HG02623 (cell line): Measurements from ENCODE around the gene FMO5.
"Not testable (repeated sequence)": the region's sequence is repeated elsewhere in the genome, so short reads cannot be mapped to it uniquely, and the experiment has no call there.

Experiments used
- ATAC-seq: cut with Tn5 transposase; IDR thresholded peaks from one replicate; pipeline ENCODE4 v1.9.1; 2021; ENCODE audit warnings: moderate library complexity; ENCODE audit not compliant: unreplicated experiment

Gene FMO5

GRCh38 chr1:147208619-147209018 lies 16.5 kb downstream of the FMO5 start:
- no peak for ATAC-seq

GRCh38 chr1:147207192-147207591 lies 17.9 kb downstream of the FMO5 start:
- ATAC-seq, result no peak

GRCh38 chr1:147204080-147204479 lies 21.1 kb downstream of the FMO5 start:
- ATAC-seq, result no peak

- ATAC-seq, result no peak
Measured at GRCh38 chr1:147202576-147202975, 22.6 kb downstream of the FMO5 start.

- ATAC-seq, result no peak
Measured at GRCh38 chr1:147201786-147202185, 23.4 kb downstream of the FMO5 start.

- no peak for ATAC-seq
Measured at GRCh38 chr1:147201276-147201675, 23.9 kb downstream of the FMO5 start.

- ATAC-seq, result not testable (repeated sequence)
Measured at GRCh38 chr1:147197324-147197723, 27.8 kb downstream of the FMO5 start.

- no peak for ATAC-seq
Measured at GRCh38 chr1:147189514-147189913, 35.6 kb downstream of the FMO5 start.

GRCh38 chr1:147185432-147185831 lies 39.7 kb downstream of the FMO5 start:
- ATAC-seq, result no peak

GRCh38 chr1:147177611-147178380 lies 47.3 kb downstream of the FMO5 start:
- no peak for ATAC-seq

- peak; percentile 86 for ATAC-seq
Measured at GRCh38 chr1:147172168-147173016, 52.7 kb downstream of the FMO5 start, which contains the start of gene PRKAB2. Gene PRKAB2 (minus strand): TSS chr1:147172470. CDS start chr1:147172144, 326 bp downstream.

- ATAC-seq, result no peak
Measured at GRCh38 chr1:147171399-147172167, 53.6 kb downstream of the FMO5 start.

- ATAC-seq, result no peak
Measured at GRCh38 chr1:147169840-147170674, 55.1 kb downstream of the FMO5 start.

- no peak for ATAC-seq
Measured at GRCh38 chr1:147169171-147169570, 56.0 kb downstream of the FMO5 start.

- ATAC-seq, result no peak
Measured at GRCh38 chr1:147168626-147169058, 56.5 kb downstream of the FMO5 start.

- no peak for ATAC-seq
Measured at GRCh38 chr1:147167365-147167764, 57.8 kb downstream of the FMO5 start.

GRCh38 chr1:147163019-147163418 lies 62.1 kb downstream of the FMO5 start:
- no peak for ATAC-seq

GRCh38 chr1:147162093-147162492 lies 63.0 kb downstream of the FMO5 start:
- ATAC-seq, result no peak

GRCh38 chr1:147157116-147157515 lies 68.0 kb downstream of the FMO5 start:
- not testable (repeated sequence) for ATAC-seq

- no peak for ATAC-seq
Measured at GRCh38 chr1:147156642-147157041, 68.5 kb downstream of the FMO5 start.
